Measurements from ENCODE around the gene VPS29. TPM values are rescaled to one million over a fixed set of nuclear protein-coding genes. Genes with fewer than 3 reads are reported as not detected.

The VPS29 gene
- total RNA-seq, 1 donor: 51.4 TPM

GRCh38 chr12:110453569-110454296 lies 48.2 kb downstream of the VPS29 start:
- no peak overlapping the region for H3K4me3 ChIP-seq (ENCODE audit: insufficient read depth, low read length)
- no peak for DNase-seq (ENCODE audit: insufficient read length, low spot score, missing footprints)
- H3K27me3 ChIP-seq (ENCODE audit: insufficient read depth, low read length): no peaks in the 10 kb centered on the region
- H3K27ac ChIP-seq (ENCODE audit: low read depth, low read length): no peak overlapping the region
- peaks cover 9% of the 10 kb centered on the region for H3K4me1 ChIP-seq (ENCODE audit: insufficient read depth, low read length)
- H2AFZ ChIP-seq (ENCODE audit: low read length): no peak overlapping the region
- H4K20me1 ChIP-seq (ENCODE audit: insufficient read depth, low read length): no peaks in the 10 kb centered on the region
- H3K4me2 ChIP-seq (ENCODE audit: insufficient read depth, low read length): no peak overlapping the region
- H3K9me3 ChIP-seq (ENCODE audit: low read depth, low read length): no peaks in the 10 kb centered on the region
- peaks cover 12% of the 10 kb centered on the region for H3K36me3 ChIP-seq (ENCODE audit: insufficient read depth, low read length)
- H3K79me2 ChIP-seq (ENCODE audit: insufficient read depth, low read length): peaks cover 15% of the 10 kb centered on the region
- TF ChIP-seq CTCF (IDR thresholded peaks at IDR 0.05; ENCODE audit: extremely low read depth, low read depth, low read length): no peak

- Histone ChIP-seq H3K36me3 (ENCODE audit: insufficient read depth, low read length) (peaks cover 29% of the 10 kb centered on the region), H3K4me3 (ENCODE audit: insufficient read depth, low read length) (no peak overlapping the region), H3K9me3 (ENCODE audit: low read depth, low read length) (no peaks in the 10 kb centered on the region), H4K20me1 (ENCODE audit: insufficient read depth, low read length) (peaks cover 10% of the 10 kb centered on the region), H3K27ac (ENCODE audit: low read depth, low read length) (no peak overlapping the region), H2AFZ (ENCODE audit: low read length) (peak overlapping the region; percentile 94), H3K4me1 (ENCODE audit: insufficient read depth, low read length) (peaks cover 9% of the 10 kb centered on the region), H3K4me2 (ENCODE audit: insufficient read depth, low read length) (no peak overlapping the region), H3K79me2 (ENCODE audit: insufficient read depth, low read length) (peaks cover 39% of the 10 kb centered on the region), H3K27me3 (ENCODE audit: insufficient read depth, low read length) (no peaks in the 10 kb centered on the region)
- TF ChIP-seq CTCF (IDR thresholded peaks at IDR 0.05; ENCODE audit: extremely low read depth, low read depth, low read length): no peak
- DNase-seq (ENCODE audit: insufficient read length, low spot score, missing footprints): no peak
Measured at GRCh38 chr12:110451263-110451662, 50.6 kb downstream of the VPS29 start.

GRCh38 chr12:110449799-110450497 lies 52.0 kb downstream of the VPS29 start, which contains the start of gene ARPC3:
ARPC3 (minus strand) TSS chr12:110450337; CDS start chr12:110450260, 77 bp downstream.
- peak; percentile 83 for TF ChIP-seq CTCF (IDR thresholded peaks at IDR 0.05; ENCODE audit: extremely low read depth, low read depth, low read length)

GRCh38 chr12:110444455-110444854 lies 57.5 kb downstream of the VPS29 start:
- Histone ChIP-seq H3K9me3 (ENCODE audit: low read depth, low read length) (no peaks in the 10 kb centered on the region), H3K79me2 (ENCODE audit: insufficient read depth, low read length) (peaks cover 69% of the 10 kb centered on the region), H3K4me1 (ENCODE audit: insufficient read depth, low read length) (peaks cover 3% of the 10 kb centered on the region), H3K27ac (ENCODE audit: low read depth, low read length) (no peak overlapping the region), H2AFZ (ENCODE audit: low read length) (no peak overlapping the region), H3K4me3 (ENCODE audit: insufficient read depth, low read length) (no peak overlapping the region), H3K36me3 (ENCODE audit: insufficient read depth, low read length) (peaks cover 66% of the 10 kb centered on the region), H3K4me2 (ENCODE audit: insufficient read depth, low read length) (no peak overlapping the region), H3K27me3 (ENCODE audit: insufficient read depth, low read length) (no peaks in the 10 kb centered on the region), H4K20me1 (ENCODE audit: insufficient read depth, low read length) (peaks cover 21% of the 10 kb centered on the region)
- TF ChIP-seq CTCF (IDR thresholded peaks at IDR 0.05; ENCODE audit: extremely low read depth, low read depth, low read length): no peak
- no peak for DNase-seq (ENCODE audit: insufficient read length, low spot score, missing footprints)

More at GRCh38 chr12:110449799-110450497, 52.0 kb downstream of the VPS29 start, which contains the start of gene ARPC3:
- Histone ChIP-seq H3K27ac (ENCODE audit: low read depth, low read length) (peak within 1 kb of the TSS; percentile 92), H3K27me3 (ENCODE audit: insufficient read depth, low read length) (no peaks in the 10 kb centered on the region), H2AFZ (ENCODE audit: low read length) (peak within 1 kb of the TSS; percentile 94), H3K36me3 (ENCODE audit: insufficient read depth, low read length) (peaks cover 36% of the 10 kb centered on the region), H4K20me1 (ENCODE audit: insufficient read depth, low read length) (peaks cover 13% of the 10 kb centered on the region), H3K9me3 (ENCODE audit: low read depth, low read length) (no peaks in the 10 kb centered on the region), H3K4me3 (ENCODE audit: insufficient read depth, low read length) (peak within 1 kb of the TSS; percentile 100), H3K79me2 (ENCODE audit: insufficient read depth, low read length) (peaks cover 51% of the 10 kb centered on the region), H3K4me2 (ENCODE audit: insufficient read depth, low read length) (peak within 1 kb of the TSS; percentile 91), H3K4me1 (ENCODE audit: insufficient read depth, low read length) (peaks cover 9% of the 10 kb centered on the region)
- peak; percentile 93 for DNase-seq (ENCODE audit: insufficient read length, low spot score, missing footprints)

All from osteoblast (primary cell).